SHP77 treated with DMSO at 0.1 percent for 48 hours (cell line): ENCODE measurements around the gene CRYGN.

Source experiments
- DNase-seq: peaks from one replicate; lab custom pipeline; 2025; lab: John Stamatoyannopoulos, UW

Gene CRYGN

DNA sequence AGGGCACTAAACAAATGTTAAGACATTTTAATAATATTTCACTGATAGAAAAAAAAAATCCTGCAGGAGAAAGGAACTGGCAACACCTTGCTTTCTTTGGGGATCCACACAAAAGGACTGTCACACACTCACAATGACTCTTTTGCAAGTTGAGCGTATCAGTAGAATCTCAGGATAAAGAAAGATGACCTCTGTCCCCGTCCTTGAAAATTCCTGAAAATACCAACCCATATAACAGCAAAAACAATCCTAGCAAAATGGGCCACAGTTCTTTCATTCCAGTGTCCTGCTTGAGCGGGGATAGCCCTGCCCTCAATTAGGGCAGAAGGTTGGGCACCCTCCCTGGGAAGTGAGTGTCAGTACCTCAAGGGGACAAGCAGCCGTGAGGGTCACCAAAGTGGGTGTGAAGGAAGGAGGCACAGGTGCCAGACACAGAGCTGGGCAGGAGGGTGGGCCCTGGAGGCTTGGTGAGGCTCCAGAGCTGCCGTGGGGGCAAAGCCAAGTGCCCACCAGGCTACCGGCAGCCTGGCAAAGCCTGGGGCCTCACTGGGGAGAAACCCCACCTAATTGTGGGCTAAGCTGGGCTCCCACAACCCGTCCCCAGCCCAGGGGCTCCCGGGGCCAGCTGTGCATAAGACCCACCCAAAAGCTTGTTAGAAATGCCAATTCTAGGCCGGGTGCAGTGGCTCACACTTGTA is 32.9 kb downstream of the CRYGN start:
- DNase-seq = no peak

DNA sequence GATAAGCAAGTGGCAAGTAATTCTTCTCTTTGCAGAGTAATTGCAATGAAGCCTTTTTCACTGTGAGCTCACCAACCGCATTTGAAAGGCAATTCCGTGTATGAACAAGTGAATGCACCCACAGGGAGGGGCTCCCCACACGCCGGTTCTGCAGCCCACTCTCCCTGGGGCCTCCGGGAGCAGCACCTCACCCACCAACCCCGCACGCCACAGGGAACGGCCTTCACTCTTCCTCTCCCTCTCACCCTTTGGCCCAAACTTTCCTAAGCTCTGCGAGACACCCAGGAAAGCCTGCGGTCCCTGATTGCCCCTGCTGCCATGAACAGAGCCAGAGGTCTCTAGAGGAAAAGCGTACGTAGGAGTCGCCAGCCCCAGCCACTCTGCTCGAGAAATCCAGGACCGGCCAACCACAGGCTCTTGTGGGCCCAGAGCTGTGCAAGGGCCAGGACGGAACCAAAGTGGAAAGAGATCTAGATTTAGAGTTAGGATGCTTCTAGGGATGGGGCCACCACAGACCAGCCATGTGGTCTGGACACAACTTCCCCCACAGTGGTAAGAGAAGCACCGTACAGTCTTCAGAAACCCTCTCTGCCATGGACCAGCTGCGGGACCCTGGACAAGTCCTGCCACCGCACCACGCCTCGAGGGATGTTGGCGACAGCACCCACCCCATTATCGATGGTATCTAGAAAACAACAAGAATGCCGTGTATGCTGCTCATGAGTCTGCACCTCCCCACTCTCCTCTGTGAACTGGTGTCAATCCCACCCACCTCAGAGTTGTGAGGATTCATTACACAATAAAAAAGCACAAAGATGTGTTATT is 33.7 kb downstream of the CRYGN start:
- DNase-seq = no peak

DNA sequence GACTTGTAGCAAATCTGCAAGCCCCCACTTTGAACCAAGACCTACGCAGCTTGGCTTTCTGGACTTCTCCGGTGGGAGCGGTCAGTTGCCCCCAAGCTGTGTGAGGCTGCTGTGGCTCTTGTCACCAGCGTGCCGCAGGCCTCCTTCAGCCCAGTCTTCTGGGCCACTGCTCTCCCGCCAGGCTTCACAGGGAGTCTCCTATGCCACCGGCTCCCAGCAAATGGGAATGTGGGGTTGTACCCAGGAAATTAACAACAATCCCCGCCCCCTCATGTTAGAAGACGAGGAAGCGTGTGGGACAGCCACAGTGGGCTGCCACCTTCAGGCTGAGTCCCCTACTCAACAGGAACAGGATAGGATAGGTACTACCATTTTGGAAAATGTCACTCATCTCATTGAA is 34.4 kb downstream of the CRYGN start:
- DNase-seq = no peak

DNA sequence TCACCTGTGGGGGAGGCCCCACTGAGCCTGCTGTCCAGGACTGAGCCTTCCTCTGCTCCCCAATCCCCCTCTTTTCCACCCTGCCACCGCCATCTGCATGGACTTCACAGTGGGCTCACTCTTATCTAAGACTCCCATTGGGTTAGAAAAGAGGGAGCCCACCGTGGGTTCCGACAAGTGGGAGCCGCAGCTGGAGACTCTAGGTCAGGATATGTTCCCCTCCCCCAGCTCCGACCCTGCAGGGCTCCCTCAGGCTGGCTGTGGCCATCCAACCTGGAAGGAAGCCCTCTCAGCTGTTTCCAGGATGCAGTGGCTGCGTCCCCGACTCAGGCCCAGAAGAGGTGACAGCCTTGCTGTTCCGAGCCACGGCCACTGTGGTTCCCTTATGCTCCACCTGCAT is 34.9 kb downstream of the CRYGN start:
- DNase-seq = no peak

DNA sequence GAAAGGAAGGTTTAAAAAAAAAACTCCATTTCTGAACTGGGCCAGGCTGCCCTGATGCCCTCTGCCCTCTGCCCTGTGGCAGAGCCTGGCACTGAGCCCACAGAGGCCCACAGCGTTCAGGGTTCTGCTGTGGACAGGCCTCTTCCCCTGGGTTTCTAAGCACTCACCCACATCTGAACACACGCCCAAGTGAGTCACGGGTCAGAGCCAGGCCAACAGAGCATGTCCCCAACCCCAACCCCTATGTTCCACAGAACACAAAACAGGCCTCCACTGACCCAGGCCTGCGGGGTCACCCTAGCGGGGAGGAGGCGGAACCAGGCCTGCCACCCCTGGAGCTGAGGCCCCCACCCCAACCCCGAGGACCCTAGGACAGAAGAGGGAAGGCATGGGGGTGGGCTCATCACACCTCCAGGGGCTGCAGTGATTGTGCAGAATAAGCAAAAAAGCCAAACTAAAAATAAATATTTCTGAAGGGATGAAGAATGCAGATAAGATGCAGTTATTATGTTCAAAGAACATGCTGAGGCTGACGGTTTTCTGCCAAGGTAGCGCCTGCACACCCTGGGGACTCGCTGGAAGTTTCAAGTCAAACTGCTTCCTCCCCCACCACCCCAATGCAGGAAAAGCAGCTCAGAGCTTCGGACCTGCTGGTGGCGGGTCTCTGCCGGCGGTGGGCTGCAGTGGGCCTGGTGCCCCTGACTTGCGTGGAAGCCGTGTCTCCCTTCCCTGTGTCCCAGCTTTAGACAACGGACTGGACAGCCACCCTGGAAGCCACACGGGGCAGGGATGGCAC is 35.5 kb downstream of the CRYGN start:
- no peak for DNase-seq

DNA sequence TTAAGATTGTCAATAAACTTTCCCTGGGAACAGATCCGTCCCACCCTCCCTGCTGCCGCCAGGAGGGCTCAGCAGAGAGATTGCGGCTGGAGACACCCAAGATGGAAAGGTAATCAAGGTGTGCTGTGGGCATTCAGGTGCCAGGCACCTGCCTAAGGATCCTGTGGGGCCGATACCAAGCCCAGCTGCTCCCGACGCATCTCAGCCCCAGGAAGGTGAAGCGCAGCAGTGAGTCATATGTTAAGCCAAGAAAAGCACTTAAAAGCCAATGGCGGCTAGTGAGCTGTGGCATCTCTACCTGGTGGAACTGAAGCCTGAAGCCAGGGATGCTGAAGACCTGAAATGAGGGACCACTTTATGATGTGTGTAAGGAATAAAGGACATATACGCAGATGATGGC is 36.2 kb downstream of the CRYGN start:
- DNase-seq = no peak

DNA sequence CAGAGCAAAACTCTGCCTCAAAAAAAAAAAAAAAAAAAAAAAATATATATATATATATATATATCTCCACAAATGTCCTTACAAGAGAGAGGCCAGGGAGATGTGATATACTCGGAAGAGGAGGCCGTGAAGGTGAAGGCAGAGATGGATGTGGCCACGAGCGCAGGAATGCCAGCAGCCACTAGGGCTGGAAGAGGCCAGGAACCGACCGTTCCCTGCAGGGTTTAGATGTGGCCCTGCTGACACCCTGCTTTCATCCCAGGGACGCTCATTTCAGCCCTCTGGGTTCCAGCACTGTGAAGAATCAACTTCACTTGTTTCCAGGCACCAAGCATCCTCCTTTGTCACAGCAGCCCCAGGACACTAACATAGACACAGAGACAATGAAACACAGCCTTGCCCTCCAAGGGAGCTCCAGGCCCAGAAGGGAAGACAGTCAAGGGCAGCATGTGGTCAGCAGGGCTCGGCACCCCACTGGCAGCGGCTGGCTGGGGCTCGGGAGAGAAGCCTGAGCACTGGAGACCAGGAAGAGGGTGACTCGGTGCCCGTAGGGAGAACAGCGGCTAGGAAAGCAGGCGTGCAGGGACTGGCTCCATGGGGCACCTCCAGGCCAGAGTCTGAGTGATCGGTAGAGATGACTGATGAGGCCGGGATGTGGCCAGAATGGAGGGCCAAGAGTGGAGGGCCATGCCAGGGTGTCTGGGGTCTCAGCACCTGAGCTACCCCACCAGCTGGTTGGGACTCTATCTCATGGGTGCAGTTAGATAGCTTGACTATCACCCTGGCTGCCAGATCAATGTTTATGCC is 37.7 kb downstream of the CRYGN start:
- DNase-seq = no peak

DNA sequence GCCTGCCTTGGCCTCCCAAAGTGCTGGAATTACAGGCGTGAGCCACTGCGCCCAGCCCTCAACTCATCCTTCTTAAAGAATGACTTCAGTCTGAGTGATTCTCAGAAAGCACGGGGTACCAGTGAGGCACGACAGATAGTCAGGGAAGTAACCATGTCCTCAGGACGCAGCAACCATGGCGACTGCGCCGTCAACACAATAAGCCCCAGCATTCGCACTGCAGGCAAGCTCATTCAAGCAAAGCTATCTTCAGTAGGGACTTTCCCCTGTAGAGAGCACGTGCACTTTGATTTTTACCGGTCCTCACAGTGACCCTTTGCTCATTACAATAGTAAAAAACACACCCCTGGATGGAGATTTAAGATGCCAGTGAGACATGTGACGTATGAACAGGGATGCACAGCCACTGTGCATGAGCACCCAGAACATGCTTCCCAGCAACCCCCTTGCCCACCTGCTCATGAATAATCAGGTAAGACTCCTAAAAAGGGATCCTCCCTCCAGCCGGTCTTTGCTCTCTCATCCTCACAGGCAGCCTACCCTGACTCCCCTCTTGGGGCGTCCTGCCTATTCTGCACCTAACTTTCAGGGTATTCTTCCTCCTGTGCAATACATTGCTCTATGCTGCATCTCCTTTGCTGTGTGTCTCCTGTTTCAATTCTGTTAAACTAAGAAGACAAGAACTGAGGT is 39.2 kb downstream of the CRYGN start:
- no peak for DNase-seq

DNA sequence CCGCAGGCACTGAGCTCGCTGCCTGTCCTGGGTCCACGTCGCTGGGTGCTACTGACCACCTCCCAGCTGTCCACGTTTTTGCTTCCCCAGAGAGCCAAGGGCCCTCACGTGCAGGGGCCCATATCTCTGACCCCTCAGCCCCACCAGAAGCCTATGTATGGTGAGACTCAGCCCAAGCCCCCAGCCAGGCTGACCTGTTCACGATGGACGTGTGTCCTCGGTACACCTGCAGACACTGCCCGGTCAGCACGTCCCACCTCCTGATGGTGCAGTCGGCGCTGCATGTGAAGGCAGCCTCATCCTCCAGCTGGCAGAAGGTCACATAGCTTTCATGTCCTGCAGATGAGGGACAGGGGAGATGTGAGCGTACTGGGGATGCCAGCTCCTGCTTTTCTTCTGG is 40.0 kb downstream of the CRYGN start:
- no peak for DNase-seq

DNA sequence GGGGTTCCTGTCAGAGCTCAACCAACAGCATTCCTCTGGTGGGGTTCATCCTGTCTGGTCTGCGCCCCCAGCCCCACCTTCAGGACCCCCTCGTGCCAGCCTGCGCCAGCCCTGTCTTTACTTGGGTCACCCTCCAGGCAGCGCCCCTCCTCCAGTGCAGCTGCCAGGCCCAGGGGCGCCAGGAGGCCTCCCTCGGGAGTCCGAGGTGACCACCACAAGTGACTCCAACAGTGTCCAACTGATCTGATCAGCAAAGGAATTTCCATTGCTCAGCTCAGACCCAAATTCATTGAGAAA is 40.7 kb downstream of the CRYGN start:
- no peak for DNase-seq

DNA sequence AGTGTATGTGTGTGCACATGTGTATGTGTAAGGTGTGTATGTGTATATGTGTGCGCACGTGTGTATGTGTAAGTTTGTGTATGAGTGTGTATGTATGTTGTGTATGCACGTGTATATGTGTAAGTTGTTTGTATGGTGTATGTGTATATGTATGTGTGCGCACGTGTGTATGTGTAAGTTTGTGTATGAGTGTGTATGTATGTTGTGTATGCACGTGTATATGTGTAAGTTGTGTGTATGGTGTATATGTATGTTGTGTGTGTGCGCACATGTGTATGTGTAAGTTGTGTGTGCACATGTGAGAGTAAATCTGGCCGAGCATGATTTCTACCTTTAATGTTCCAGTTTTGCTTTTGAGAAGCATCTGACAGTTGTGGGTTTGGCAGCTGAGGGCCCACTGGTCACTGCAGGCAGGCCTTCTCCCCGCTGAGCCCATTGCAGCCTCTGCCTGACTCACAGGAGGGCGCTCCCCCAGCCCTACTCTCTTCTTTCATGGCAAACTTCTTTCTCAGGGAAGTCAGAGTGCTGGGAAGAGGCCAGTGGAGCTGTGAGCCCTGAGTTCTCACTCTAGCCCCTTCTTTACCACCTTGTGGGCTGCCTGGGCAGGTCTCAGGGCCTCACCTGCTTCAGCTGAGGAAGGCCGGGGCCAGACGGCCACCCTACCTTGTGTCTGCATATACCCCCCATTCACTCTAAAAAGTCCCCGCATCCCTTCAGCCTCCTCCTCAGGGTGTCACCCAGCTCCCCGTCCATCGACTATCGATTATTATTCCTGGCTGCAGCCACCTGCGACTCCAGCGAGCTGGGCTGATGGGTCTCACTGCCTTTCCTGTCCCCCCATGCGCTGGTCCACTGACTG is 41.3 kb downstream of the CRYGN start:
- no peak for DNase-seq

DNA sequence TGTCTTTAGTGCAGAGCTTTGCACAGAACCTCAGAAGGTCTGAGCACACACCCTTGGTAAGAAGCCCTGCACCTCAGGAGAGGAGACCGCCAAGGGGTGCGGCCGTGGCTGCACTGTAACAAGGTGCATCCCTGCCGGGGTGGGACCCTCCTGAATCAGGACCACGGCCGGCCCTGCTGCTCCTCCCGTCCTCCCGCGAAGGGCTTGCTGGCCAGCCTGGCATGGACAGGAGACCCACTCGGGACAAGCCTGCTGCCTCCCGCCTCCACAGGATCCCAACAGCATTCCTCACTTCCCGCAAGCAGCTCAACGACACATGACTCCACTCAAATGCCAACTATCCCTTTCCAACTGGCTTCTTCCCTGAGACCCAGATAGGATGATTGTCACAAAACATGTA is 42.9 kb downstream of the CRYGN start:
- no peak for DNase-seq

DNA sequence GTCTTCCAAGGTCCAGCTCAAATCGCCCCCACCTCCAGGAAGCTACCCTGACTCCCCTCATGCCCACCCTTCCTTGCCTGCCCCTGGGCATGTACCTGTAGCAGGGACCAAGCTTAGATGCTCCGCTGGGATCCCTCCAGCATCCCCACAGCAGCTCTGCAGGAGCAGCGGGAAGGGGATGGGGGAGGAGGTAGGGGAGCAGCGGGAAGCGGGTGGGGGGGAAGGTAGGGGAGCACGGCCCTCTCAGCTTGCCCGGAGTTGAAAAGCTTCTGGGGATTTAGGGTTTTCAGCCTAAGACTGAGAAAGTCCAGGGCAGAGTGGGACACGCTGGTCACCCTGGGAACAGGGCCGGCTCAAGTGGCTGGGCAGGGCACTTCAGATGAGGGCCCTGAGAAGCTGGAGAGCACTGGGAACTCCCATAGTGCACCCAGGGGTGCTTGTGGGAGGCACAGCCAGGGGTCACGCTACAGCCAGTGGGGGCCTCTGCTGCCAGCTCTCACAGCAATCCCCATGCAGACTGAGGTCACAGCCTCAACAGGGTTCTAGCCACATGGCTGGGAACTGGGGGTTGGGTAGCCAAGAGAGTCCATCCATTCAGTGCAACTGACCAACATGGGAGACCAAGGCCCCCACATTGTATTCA is 43.5 kb downstream of the CRYGN start:
- DNase-seq = no peak

DNA sequence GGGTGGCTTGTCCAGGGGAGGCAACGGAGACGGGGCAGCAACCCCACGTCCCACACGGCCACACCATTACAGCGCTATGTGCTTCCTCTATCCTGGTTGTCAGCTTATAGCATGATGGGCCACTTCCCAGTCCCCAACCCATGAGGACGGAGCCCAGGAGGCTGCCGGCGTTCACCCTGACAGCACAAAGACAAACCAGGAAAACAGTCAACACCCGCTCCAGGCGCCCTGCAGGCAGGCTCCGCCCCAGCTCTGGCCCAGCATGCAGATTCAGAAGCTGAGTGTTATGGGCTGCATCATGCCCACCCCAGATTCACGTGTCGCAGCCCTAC is 44.9 kb downstream of the CRYGN start:
- no peak for DNase-seq

DNA sequence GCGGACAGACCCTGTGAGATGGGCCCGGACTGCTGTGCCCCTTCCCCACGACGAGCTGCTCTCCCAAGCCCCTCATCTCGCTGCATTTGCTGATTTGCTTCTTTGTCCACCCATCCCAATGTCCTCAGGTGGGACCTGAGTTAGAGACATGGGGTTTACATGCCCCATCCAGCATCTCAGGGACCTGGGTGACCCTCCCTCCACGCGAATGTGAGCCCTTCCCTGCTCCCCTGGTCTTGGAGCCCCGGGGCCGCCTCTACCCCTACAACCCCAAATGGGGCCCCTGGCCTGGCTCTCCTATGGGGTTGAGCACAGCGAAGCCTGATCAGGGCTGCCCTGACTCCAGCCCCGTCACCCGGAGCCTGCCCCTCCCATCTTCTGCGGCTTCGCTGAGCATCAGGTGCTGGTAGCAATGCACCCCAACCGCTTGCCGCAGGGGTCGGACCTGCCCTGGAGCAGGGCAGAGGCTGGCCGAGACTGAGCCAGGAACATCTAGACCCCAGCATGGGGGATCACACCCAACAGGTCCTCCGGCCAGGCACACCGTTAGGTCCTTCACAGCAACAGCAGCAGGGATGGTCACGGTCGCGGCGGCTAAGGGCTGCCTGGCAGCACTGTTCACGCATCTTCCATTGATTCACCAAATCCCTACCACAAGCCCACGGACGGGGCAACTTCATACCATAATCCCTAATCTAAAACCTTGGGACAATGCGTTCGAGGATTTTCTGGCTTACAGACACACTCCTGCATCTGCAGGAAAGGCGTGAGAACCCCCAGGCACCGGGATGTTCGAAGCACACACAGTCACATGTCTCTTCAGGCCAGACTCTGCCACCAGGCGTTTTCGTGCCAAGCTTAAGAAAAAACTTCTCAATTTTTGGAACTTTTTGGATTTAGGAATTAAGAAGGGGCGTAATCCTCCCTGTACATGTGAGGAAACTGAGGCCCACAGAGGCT is 45.6 kb downstream of the CRYGN start:
- no peak for DNase-seq

DNA sequence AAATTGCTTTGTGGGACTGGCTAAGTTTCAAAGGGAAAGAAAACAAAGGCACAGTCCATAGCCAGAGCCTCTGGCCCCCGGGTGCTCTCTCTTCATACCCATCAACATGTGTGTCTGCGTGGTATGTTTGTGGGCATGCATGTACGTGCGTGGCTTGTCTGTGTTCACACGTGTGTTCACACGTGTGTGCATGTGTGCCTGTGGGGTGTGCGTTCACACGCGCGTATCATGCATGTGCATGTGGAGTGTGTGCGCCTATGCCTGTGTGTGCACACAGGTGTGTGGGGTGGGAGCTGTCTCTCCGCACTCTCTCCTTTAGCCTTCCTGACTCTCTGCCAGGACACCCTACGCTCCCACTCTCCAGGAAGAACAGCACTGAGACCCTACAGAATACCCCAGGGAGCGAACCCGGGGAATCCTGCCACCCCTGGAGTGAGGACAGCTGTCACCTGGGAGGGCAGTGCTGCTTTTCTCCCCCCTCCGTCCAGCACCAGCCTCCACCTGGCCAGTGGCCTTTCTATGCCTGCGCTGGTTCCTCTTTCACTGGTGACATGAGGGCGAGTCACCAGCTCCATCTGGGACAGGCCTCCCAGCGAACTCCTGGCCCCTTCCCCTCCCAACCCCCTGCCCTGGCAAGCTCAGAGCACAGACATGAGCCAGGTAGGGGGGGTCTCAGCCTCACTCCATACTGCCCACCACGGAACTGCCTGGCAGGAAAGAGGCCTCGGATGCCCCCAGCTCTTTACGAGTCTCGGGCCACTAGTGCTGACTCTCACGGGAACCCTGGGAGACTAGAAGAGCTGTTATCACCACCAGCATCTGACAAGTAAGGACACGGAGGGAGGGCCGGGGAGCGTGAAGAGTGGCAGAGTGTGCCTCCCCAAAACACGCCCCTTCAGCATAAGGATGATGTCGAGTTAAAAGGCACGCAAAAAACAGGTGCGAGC is 46.6 kb downstream of the CRYGN start:
- no peak for DNase-seq

DNA sequence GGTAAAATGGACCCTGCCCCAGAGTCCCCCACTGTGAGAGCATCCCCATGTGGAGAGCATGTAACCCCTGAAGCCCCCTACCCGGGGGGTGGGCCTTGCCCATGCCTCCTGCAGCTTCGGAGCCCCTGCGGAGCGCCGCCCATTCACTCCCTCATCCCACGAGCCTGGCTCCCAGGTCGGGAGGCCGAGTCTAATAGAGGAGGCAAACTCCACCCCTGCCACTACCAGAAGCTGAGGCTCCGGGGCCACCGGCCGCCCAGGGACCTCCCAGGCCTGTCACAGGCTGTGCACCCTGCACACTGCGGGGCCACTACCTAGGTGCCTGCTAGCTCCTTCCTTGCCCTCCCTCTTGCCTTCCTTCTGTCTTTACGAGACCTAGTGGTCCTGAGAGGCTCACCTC is 47.5 kb downstream of the CRYGN start:
- DNase-seq = no peak

DNA sequence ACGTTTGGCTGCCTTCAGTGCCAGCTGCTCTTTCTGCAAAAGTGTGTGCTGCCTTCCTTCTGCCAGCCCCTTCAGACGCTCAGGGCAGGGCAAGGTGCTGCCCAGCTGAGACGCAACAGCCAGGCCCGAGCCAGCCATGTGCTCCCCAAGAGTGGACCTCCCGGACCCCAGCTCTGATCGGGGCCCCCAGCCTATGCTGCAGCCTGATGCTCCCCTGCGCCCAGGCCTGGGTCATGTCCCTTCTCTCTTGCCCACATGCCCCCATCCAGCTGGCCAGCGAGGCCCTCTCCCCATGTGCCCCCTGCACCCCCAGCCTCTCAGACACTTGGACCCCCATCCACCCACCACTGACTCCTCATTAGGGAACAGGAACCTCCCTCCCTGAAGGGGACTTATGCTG is 47.9 kb downstream of the CRYGN start:
- DNase-seq = no peak
